ENCODE data around the gene CYP2F1.
"Not testable (repeated sequence)": the region's sequence is repeated elsewhere in the genome, so short reads cannot be mapped to it uniquely, and the experiment has no call there.

The CYP2F1 gene

GRCh38 chr19:41127362-41127761 is 13.1 kb downstream of the CYP2F1 start:
- DNase-seq (ENCODE audit: low read depth, low spot score): not testable (repeated sequence)

- peak; percentile 39 for DNase-seq (ENCODE audit: low read depth, low spot score)
Measured at GRCh38 chr19:41127801-41128300, 13.6 kb downstream of the CYP2F1 start.

DNA sequence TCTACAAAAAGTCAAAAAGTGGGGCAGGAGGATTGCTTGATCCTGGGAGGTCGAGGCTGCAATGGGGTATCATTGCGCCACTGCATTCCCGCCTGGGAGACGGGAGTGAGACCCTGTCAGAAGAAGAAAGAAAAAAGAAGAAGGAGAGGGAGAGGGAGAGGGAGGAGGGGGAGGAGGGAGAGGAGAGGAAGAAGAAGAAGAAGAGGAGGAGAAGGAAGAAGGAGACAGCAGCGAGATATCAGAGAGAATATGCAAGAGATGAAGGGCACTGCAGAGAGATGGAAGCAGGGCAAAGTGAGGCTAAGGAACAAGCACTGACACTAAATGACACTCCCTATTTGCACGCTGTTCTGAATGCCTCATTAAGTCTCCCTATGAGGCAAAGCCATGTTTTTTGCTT is 14.5 kb downstream of the CYP2F1 start:
- DNase-seq (ENCODE audit: low read depth, low spot score): no peak

GRCh38 chr19:41131186-41131585 is 17.0 kb downstream of the CYP2F1 start:
- no peak for DNase-seq (ENCODE audit: low read depth, low spot score)

GRCh38 chr19:41133260-41133659 is 19.0 kb downstream of the CYP2F1 start:
- no peak for DNase-seq (ENCODE audit: low read depth, low spot score)

- DNase-seq (ENCODE audit: low read depth, low spot score): no peak
Measured at GRCh38 chr19:41134616-41135015, 20.4 kb downstream of the CYP2F1 start.

GRCh38 chr19:41135390-41136384 is 21.5 kb downstream of the CYP2F1 start:
- DNase-seq (ENCODE audit: low read depth, low spot score): not testable (repeated sequence)

DNA sequence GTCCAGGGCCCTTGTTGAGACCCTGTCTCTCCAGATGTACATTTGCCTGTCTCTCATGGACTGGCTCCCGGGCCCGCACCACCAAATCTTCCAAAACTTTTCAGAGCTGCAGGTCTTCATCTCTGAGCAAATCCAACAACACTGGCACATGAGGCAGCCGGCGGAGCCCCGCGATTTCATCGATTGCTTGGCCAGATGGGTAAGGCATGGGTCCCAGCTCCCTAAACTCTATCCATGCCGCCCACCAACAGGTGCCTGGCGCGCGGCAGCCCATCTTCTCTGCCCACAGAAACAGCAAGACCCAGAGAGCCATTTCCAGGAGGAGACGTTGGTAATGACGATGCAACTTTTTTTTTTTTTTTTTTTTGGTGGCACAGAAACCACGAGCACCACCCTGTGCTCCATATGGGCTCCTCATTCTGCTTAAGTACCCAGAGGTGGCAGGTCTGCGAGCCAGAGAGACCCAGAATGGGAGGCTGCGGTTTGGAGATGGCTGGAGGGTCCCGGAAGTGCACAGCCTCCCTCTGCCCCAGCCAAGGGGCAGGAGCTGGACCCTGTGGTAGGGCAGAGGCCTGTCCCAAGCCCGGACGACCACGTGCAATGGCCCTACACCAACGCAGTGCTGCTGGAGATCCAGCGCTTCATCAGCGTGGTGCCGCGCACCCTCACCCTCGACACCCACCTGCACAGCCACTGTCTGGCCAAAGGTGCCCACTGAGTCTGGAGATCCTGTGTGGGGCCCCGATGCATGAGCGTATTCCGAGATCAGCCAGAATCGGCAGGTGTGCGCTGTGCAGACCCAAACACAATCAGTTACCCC is 22.6 kb downstream of the CYP2F1 start:
- no peak for DNase-seq (ENCODE audit: low read depth, low spot score)

- DNase-seq (ENCODE audit: low read depth, low spot score): peak; percentile 40
Measured at GRCh38 chr19:41144403-41144802, 30.2 kb downstream of the CYP2F1 start.

DNA sequence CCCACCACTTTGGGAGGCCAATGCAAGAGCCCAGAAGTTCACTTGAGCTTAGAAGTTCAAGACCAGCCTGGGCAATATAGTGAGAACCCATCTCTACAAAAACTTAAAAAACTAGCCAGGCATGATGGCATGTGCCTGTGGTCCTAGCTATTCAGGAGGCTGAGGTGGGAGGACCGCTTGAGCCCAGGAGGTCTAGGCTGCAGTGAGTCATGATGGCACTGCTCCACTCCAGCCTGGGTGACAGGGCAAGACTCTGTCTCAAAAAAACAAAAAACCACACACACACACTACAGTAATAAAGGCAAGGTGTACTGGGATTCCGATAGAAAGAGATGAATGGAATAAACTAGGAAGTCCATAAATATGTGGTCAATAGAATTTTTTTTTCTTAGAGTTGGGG is 35.6 kb downstream of the CYP2F1 start:
- DNase-seq (ENCODE audit: low read depth, low spot score): no peak

DNA sequence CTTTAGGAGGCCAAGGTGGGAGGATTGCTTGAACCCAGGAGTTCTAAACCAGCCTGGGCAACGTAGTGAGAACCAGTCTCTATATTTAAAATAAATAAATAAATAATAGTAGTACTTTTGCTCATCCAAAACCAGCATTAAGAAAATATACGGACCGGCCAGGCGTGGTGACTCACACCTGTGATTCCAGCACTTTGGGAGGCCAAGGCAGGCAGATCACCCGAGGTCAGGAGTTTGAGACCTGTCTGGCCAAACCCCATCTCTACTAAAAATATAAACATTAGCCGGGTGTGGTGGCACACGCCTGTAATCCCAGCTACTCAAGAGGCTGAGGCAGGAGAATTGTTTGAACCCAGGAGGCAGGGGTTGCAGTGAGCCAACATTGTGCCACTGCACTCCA is 36.8 kb downstream of the CYP2F1 start:
- DNase-seq (ENCODE audit: low read depth, low spot score): not testable (repeated sequence)

DNA sequence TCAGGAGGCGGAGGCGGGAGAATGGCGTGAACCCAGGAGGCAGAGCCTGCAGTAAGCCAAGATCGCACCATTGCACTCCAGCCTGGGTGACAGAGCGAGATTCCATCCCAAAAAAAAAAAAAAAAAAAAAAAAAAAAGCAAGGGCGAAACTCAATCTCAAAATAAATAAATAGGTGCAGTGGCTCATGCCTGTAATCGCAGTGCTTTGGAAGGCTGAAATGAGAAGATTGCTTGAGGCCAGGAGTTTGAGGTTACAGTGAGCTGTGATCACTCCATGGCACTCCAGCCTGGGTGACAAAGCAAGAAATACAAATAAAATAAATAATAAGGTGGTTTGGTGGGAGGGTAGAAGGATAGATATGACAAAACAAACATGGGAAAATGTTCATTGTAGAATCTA is 39.8 kb downstream of the CYP2F1 start:
- no peak for DNase-seq (ENCODE audit: low read depth, low spot score)

DNA sequence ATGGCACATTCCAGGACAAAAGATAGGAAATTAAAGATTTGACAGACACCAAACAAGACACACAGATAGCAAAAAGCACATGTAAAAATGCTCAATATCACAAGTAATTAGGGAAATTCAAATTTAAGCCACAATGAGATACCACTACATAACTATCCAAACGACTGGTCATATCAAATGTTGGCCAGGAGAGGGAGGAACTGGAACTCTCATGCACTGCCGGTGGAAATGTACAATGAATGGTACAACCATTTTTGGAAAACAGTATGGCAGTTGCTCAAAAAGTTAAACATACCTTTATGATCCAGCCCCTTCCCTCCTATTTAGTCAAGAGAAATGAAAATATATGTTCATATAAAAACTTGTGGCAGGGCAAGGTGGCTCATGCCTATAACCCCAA is 42.0 kb downstream of the CYP2F1 start:
- no peak for DNase-seq (ENCODE audit: low read depth, low spot score)

GRCh38 chr19:41159881-41160280 is 45.6 kb downstream of the CYP2F1 start:
- no peak for DNase-seq (ENCODE audit: low read depth, low spot score)

DNA sequence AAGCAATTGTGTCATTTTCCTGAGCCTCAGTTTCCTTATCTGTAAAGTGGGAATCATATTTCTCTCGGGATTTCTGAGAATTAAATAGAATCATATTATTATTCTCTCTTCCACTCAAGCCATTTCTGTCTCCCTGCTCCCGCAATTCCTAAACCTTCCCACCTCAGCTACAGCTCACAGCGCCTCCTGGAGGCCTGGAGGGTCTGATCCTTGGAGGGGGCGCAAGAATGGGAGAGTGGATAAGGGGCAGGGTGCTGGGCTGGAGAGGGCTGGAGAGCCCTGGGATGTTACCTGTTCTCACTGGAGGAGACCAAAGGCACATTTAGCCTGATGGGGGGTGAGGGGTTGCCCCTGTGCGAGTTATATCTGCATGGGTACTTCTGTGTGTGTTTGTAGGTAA is 47.7 kb downstream of the CYP2F1 start:
- no peak for DNase-seq (ENCODE audit: low read depth, low spot score)

GRCh38 chr19:41166944-41167804 is 52.9 kb downstream of the CYP2F1 start:
- DNase-seq (ENCODE audit: low read depth, low spot score): no peak

- no peak for DNase-seq (ENCODE audit: low read depth, low spot score)
Measured at GRCh38 chr19:41172297-41173164, 58.3 kb downstream of the CYP2F1 start.

DNA sequence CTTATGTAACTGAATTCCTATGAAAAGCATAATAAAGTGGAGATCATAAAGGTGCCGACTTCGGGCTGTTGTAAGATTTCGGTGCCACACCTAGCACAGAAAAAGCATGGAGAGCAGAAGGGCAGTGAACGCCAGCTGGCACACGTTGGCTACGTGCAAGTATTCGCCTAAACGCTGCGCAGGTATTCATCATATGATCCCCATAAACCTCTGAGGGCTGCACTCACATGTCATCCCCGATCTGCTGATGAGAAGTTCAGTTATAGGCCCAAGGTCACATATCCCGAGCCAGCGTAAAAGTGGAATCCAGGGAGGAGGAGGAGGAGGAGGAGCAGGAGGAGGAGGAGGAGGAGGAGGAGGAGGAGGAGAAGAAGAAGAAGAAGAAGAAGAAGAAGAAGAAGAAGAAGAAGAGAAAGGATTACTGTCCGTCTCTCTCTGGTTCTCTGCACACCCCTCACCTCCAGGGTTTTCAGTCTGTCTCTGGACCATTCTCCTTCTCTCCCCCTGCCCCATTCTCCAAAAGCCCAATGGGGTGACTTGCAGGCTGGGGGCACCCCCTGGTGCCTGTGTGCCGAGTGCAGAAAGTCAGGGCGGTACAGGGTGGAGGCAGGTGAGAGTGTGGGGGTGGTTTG is 60.2 kb downstream of the CYP2F1 start:
- DNase-seq (ENCODE audit: low read depth, low spot score): no peak

GRCh38 chr19:41175801-41176777 is 61.9 kb downstream of the CYP2F1 start:
- peak; percentile 15 for DNase-seq (ENCODE audit: low read depth, low spot score)
